NT2/D1 (cell line): ENCODE data around the gene CASK.

Experiments used
- DNase-seq: peaks from one replicate; pipeline ENCODE4 v3.0.0-alpha.2; 2011; ENCODE audit warnings: low read depth, low spot score
- H3K27me3 ChIP-seq: 2 replicates; pipeline ENCODE4 v1.6.0; 2011; ENCODE audit warnings: mild to moderate bottlenecking; ENCODE audit not compliant: insufficient read length, insufficient read depth
- H3K36me3 ChIP-seq: 2 replicates; pipeline ENCODE4 v1.6.1; 2011; ENCODE audit warnings: mild to moderate bottlenecking, low read length, mixed read lengths; ENCODE audit not compliant: insufficient read depth, insufficient read length
- H3K4me1 ChIP-seq: 2 replicates; pipeline ENCODE4 v1.5.1; 2011; ENCODE audit not compliant: insufficient read depth, insufficient read length
- H3K4me3 ChIP-seq: 2 replicates; pipeline ENCODE4 v1.5.1; 2011; ENCODE audit warnings: low read depth; ENCODE audit not compliant: insufficient read length
- H3K9ac ChIP-seq: 2 replicates; pipeline ENCODE4 v1.6.0; 2011; ENCODE audit warnings: low read depth; ENCODE audit not compliant: insufficient read length
- H3K9me3 ChIP-seq: 2 replicates; pipeline ENCODE4 v1.5.1; 2011; ENCODE audit warnings: mild to moderate bottlenecking, low read length; ENCODE audit not compliant: insufficient read depth
- SUZ12 ChIP-seq: IDR thresholded peaks from 2 replicates; pipeline ENCODE4 v1.6.1; 2011; ENCODE audit not compliant: insufficient read length, insufficient read depth; ENCODE audit errors: extremely low read depth
- YY1 ChIP-seq: IDR thresholded peaks from 2 replicates; pipeline ENCODE4 v1.6.1; 2011; ENCODE audit not compliant: insufficient read length, insufficient read depth
- ZNF274 ChIP-seq: IDR thresholded peaks from 2 replicates; pipeline ENCODE4 v1.6.1; 2011; ENCODE audit warnings: mild to moderate bottlenecking, low read depth, low read length

CASK gene

DNA sequence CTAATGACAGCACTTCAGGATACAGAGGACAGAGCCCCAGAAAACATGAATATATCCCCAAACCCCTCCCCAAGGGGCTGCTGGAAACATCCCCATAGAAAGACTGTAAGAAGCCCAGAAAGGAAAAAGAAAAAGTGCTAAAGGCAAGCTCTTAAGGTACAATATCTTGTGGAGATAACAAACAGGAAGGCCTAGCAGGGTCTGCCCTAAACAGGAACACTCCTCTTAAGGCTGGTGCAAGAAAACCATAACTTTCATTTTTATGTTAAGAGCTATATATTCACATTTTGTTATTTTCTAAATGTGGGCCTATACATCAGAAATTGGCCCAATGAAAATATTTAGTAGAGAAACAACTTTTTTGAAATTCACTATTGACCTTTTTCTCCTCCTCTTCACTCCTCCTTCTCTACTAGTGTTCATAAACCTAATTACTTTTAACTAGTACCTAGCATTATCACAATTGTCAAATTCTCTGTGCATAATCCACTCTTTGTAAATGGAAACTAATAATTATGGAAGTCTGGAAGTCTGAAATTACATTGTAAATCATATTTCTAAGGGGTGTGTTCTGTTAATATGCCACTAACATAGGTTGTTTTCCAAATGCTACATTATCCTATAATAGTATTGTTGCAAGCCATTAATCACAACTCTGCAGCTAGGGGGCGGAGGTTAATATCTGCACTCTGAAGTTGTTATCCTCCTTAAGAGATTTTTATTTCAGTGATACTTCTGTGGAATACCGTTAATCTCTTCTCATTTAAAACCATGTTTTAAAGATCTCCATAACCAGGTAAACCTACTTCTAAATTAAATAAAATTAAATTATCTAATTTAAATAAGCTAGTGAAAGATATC lies 59.8 kb downstream of the CASK start:
- Histone ChIP-seq H3K9me3 (no peaks in the 10 kb centered on the region), H3K36me3 (no peaks in the 10 kb centered on the region), H3K4me1 (no peaks in the 10 kb centered on the region), H3K27me3 (no peaks in the 10 kb centered on the region), H3K9ac (no peak overlapping the region), H3K4me3 (no peak overlapping the region)
- no peak for TF ChIP-seq YY1
- no peak for TF ChIP-seq ZNF274
- TF ChIP-seq SUZ12, result no peak
- no peak for DNase-seq

- H3K4me3 ChIP-seq, result no peak overlapping the region
- H3K4me1 ChIP-seq, result no peaks in the 10 kb centered on the region
- TF ChIP-seq ZNF274 (no peak), SUZ12 (no peak), YY1 (no peak)
- no peaks in the 10 kb centered on the region for H3K27me3 ChIP-seq
- DNase-seq, result no peak
- H3K9me3 ChIP-seq, result no peaks in the 10 kb centered on the region
- H3K9ac ChIP-seq, result no peak overlapping the region
- no peaks in the 10 kb centered on the region for H3K36me3 ChIP-seq
These were observed 60.7 kb downstream of the CASK start for GRCh38 chrX:41862562-41863184.

- no peak for TF ChIP-seq SUZ12
- no peak for TF ChIP-seq ZNF274
- TF ChIP-seq YY1, result no peak
- H3K4me3 ChIP-seq, result no peak overlapping the region
- H3K27me3 ChIP-seq, result no peaks in the 10 kb centered on the region
- DNase-seq, result peak; percentile 2
- no peaks in the 10 kb centered on the region for H3K36me3 ChIP-seq
- H3K9me3 ChIP-seq, result no peaks in the 10 kb centered on the region
- no peak overlapping the region for H3K9ac ChIP-seq
- no peaks in the 10 kb centered on the region for H3K4me1 ChIP-seq
These were observed 65.1 kb downstream of the CASK start for GRCh38 chrX:41858161-41858775.

GRCh38 chrX:41857670-41858069 lies 65.7 kb downstream of the CASK start:
- Histone ChIP-seq H3K4me3 (no peak overlapping the region), H3K36me3 (no peaks in the 10 kb centered on the region), H3K4me1 (no peaks in the 10 kb centered on the region), H3K27me3 (no peaks in the 10 kb centered on the region), H3K9me3 (no peaks in the 10 kb centered on the region), H3K9ac (no peak overlapping the region)
- no peak for TF ChIP-seq ZNF274
- no peak for TF ChIP-seq SUZ12
- no peak for TF ChIP-seq YY1
- no peak for DNase-seq

GRCh38 chrX:41846714-41847113 lies 76.6 kb downstream of the CASK start:
- TF ChIP-seq ZNF274, result no peak
- no peak for TF ChIP-seq YY1
- no peak for TF ChIP-seq SUZ12
- H3K27me3 ChIP-seq, result no peaks in the 10 kb centered on the region
- no peak for DNase-seq
- H3K4me3 ChIP-seq, result no peak overlapping the region
- no peaks in the 10 kb centered on the region for H3K4me1 ChIP-seq
- peaks cover 9% of the 10 kb centered on the region for H3K36me3 ChIP-seq
- peaks cover 37% of the 10 kb centered on the region for H3K9me3 ChIP-seq
- no peak overlapping the region for H3K9ac ChIP-seq

- no peak overlapping the region for H3K4me3 ChIP-seq
- no peak for DNase-seq
- H3K27me3 ChIP-seq, result no peaks in the 10 kb centered on the region
- peaks cover 4% of the 10 kb centered on the region for H3K36me3 ChIP-seq
- H3K4me1 ChIP-seq, result no peaks in the 10 kb centered on the region
- no peaks in the 10 kb centered on the region for H3K9me3 ChIP-seq
- no peak for TF ChIP-seq YY1
- TF ChIP-seq ZNF274, result no peak
- no peak for TF ChIP-seq SUZ12
- H3K9ac ChIP-seq, result no peak overlapping the region
These were observed 85.9 kb downstream of the CASK start for GRCh38 chrX:41837270-41837944.

DNA sequence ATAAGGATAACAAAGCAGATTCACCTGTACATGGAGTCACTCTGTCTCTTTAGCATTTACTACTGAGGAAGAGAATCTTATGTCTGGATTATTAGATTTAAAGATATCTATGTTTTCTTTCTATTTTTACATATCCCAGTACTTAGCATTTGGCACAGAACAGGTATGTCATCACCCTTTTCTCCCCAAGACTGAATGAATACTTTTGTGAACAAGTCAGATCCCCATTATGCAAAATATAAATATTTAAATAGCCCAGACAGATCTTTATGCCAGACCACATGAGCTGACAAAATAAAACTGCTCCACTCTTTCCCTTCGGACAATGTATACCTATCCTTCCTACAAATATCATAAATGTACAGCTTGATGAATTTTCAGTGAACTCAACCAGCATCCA lies 94.5 kb downstream of the CASK start:
- Histone ChIP-seq H3K27me3 (no peaks in the 10 kb centered on the region), H3K9ac (no peak overlapping the region)
- DNase-seq, result no peak

More for the DNA sequence above, 94.5 kb downstream of the CASK start:
- Histone ChIP-seq H3K9me3 (no peaks in the 10 kb centered on the region), H3K4me3 (no peak overlapping the region), H3K4me1 (no peaks in the 10 kb centered on the region), H3K36me3 (no peaks in the 10 kb centered on the region)
- TF ChIP-seq YY1 (no peak), SUZ12 (no peak), ZNF274 (no peak)
